ENCODE data around the gene HDAC4.

DNA sequence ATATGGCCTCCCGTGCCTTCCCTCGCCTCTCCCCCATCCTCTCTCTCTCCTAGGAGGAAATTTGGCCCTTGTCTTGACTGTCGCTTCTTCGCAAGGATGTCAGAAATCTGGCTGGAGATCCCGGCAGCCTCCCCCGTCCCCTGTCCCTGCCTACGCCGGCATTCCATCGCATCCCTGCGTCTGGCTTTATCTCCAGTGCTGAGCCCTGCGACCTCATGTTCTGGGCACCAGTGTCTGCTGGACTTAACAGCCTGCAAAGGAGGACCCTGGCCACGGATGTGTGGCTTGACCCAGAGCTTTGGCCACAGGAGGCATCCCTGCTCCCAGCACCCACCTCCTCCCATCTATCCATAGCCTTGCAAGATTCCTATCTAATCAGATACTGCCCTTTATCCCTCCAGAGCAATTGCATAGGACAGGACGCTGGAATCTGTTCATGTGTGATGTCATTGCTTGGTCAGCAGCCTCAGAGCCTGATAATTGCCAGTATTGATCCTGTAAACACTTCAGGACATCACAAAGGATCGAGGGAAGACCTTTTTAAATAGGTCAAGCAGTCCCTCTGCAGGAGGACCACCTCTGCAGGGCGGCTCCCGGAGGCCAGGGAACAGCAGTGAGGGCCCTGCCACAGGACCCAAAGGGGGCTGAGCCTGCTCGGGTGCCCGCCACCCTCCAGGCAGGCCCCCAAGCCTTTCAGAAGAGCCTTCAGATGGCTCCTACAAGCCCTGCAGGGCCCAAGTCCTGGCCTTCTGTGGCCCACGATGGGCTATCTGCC, 384.7 kb downstream of the HDAC4 start:
- TF ChIP-seq, protein P1, sequence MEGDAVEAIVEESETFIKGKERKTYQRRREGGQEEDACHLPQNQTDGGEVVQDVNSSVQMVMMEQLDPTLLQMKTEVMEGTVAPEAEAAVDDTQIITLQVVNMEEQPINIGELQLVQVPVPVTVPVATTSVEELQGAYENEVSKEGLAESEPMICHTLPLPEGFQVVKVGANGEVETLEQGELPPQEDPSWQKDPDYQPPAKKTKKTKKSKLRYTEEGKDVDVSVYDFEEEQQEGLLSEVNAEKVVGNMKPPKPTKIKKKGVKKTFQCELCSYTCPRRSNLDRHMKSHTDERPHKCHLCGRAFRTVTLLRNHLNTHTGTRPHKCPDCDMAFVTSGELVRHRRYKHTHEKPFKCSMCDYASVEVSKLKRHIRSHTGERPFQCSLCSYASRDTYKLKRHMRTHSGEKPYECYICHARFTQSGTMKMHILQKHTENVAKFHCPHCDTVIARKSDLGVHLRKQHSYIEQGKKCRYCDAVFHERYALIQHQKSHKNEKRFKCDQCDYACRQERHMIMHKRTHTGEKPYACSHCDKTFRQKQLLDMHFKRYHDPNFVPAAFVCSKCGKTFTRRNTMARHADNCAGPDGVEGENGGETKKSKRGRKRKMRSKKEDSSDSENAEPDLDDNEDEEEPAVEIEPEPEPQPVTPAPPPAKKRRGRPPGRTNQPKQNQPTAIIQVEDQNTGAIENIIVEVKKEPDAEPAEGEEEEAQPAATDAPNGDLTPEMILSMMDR (IDR thresholded peaks at IDR 0.05; ENCODE audit: low read length), result no peak
- no peak for TF ChIP-seq EZH2 (IDR thresholded peaks at IDR 0.05; ENCODE audit: borderline replicate concordance, low read length)
